ENCODE data around the gene EDARADD. TPM values are rescaled to one million over a fixed set of nuclear protein-coding genes. Genes with fewer than 3 reads are reported as not detected.

The EDARADD gene
- total and polyA plus RNA-seq, 2 of the 13 experiments (the other 11 are each of a cell fraction or from before 2014, with no cell fraction given) = 0.03 TPM; not detected in 1

DNA sequence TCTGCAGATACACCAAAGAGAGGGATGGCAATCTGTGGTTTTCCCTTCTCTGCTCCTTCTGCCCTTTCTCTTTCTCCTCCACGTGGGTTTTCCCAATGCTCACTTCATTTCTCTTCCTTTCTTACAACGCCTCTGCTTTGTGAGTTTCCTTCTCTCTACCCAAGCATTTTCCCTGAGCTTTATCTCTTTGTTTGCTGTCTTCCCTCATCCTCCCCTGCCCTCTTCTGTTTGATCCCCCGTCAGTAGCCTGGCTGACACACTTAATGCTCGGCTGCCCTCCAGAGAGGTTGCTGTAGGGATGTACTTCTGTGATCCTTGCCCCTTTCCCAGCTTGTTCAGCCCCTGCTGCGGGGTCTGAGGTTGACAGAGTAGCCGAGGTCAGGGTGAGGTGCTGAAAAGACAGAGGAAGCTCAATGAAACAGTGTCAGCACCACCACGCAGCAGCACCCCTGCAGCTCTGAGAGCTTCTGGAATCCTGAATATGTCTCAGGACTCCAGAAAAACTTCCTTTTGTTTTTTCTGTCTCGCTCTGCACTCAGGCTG, 6.0 kb downstream of the EDARADD start:
- Histone ChIP-seq H3K36me3 (replicated peaks in 1 of 2; ENCODE audit: control insufficient read depth in 1 of 2, insufficient read depth in 2 of 2, low read length in 2 of 2) (no peaks in the 10 kb centered on the region), H3K4me3 (replicated peaks in 1 of 3; ENCODE audit: insufficient read depth in 1 of 3, low read depth in 2 of 3, low read length in 3 of 3) (peak overlapping the region in 1 of 3 experiments; percentile 29; a peak in 1 of 6 replicates), H3K4me2 (ENCODE audit: low read depth, low read length) (peak overlapping the region; percentile 64), H3K79me2 (ENCODE audit: insufficient read depth, low read length) (no peaks in the 10 kb centered on the region), H3K9ac (ENCODE audit: insufficient read depth, low read depth, low read length) (no peak overlapping the region; the same call in 1 of the 2 replicates), H4K20me1 (ENCODE audit: insufficient read depth, low read length) (no peaks in the 10 kb centered on the region; the same call in 1 of the 2 replicates), H3K27ac (ENCODE audit: extremely low read length, insufficient read depth, low read length) (peak overlapping the region; percentile 30), H3K4me1 (ENCODE audit: insufficient read depth, low read length) (peaks cover 57% of the 10 kb centered on the region), H3K27me3 (ENCODE audit: control insufficient read depth in 1 of 2, insufficient read depth in 2 of 2, low read length in 2 of 2) (peaks cover 6 to 34% of the 10 kb centered on the region in 2 experiments), H2AFZ (ENCODE audit: low read length) (no peak overlapping the region), H3K9me3 (ENCODE audit: low read length) (no peaks in the 10 kb centered on the region)
- DNase-seq (ENCODE audit: low spot score) = peak; percentile 76
- CTCF ChIA-PET (ENCODE audit: low intra/inter-chr PET ratio, low total read pairs) = no interaction called here
- peak; percentile 67 for FAIRE-seq
- intact Hi-C loops (cut with micrococcal nuclease; ENCODE audit: unreplicated experiment) (no loop called here), in situ Hi-C loops (cut with HindIII; ENCODE audit: extremely low pct_ligation_motif_present, low pct_unique_long_range_greater_than_20kb) (no loop called here)
- POLR2A ChIA-PET = interaction anchor here (0.8 to 2.4 kb wide), 4 partner anchors 90 to 119 kb away, joined by 3 to 9 read pairs (median 3); partner anchors contain the start of gene ERO1B
- WGBS (ENCODE audit: low lambda C conversion rate) = under 1% methylated on average over 8 of the region's 8 CpGs
- BruUV-seq (replicated peaks) = no TSS peak
- peak; percentile 61 for ATAC-seq
- no peak for TF ChIP-seq NCOA5 (CRISPR knock-in tag; IDR thresholded peaks at IDR 0.05)
- peak; percentile 32; the same call in 1 of the 2 replicates for TF ChIP-seq BCL6 (CRISPR knock-in tag; IDR thresholded peaks at IDR 0.05)
- TF ChIP-seq, protein P1, sequence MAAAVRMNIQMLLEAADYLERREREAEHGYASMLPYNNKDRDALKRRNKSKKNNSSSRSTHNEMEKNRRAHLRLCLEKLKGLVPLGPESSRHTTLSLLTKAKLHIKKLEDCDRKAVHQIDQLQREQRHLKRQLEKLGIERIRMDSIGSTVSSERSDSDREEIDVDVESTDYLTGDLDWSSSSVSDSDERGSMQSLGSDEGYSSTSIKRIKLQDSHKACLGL (CRISPR knock-in tag; IDR thresholded peaks at IDR 0.05) = 0 out of 2 replicates have a peak, but pooled peaks have one; percentile 10
- TF ChIP-seq RARA (CRISPR knock-in tag; IDR thresholded peaks at IDR 0.05) = peak; percentile 46
- TF ChIP-seq, protein P2, sequence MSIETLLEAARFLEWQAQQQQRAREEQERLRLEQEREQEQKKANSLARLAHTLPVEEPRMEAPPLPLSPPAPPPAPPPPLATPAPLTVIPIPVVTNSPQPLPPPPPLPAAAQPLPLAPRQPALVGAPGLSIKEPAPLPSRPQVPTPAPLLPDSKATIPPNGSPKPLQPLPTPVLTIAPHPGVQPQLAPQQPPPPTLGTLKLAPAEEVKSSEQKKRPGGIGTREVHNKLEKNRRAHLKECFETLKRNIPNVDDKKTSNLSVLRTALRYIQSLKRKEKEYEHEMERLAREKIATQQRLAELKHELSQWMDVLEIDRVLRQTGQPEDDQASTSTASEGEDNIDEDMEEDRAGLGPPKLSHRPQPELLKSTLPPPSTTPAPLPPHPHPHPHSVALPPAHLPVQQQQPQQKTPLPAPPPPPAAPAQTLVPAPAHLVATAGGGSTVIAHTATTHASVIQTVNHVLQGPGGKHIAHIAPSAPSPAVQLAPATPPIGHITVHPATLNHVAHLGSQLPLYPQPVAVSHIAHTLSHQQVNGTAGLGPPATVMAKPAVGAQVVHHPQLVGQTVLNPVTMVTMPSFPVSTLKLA (IDR thresholded peaks at IDR 0.05) = no peak
- TF ChIP-seq HOXA5 (CRISPR knock-in tag; IDR thresholded peaks at IDR 0.05) = 0 out of 2 replicates have a peak, but pooled peaks have one; percentile 7
- TF ChIP-seq, protein P3, sequence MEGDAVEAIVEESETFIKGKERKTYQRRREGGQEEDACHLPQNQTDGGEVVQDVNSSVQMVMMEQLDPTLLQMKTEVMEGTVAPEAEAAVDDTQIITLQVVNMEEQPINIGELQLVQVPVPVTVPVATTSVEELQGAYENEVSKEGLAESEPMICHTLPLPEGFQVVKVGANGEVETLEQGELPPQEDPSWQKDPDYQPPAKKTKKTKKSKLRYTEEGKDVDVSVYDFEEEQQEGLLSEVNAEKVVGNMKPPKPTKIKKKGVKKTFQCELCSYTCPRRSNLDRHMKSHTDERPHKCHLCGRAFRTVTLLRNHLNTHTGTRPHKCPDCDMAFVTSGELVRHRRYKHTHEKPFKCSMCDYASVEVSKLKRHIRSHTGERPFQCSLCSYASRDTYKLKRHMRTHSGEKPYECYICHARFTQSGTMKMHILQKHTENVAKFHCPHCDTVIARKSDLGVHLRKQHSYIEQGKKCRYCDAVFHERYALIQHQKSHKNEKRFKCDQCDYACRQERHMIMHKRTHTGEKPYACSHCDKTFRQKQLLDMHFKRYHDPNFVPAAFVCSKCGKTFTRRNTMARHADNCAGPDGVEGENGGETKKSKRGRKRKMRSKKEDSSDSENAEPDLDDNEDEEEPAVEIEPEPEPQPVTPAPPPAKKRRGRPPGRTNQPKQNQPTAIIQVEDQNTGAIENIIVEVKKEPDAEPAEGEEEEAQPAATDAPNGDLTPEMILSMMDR (CRISPR knock-in tag; IDR thresholded peaks at IDR 0.05) = 0 out of 2 replicates have a peak, but pooled peaks have one; percentile 17
- TF ChIP-seq, protein P4, sequence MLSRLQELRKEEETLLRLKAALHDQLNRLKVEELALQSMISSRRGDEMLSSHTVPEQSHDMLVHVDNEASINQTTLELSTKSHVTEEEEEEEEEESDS (CRISPR knock-in tag; IDR thresholded peaks at IDR 0.05; ENCODE audit: borderline replicate concordance) = no peak
- peak; percentile 38; the same call in 1 of the 2 replicates for TF ChIP-seq NCOA2 (CRISPR knock-in tag; IDR thresholded peaks at IDR 0.05)
- TF ChIP-seq ZNF766 (CRISPR knock-in tag; IDR thresholded peaks at IDR 0.05; ENCODE audit: borderline replicate concordance) = 0 out of 2 replicates have a peak, but pooled peaks have one; percentile 24
- no peak for TF ChIP-seq EEA1 (CRISPR knock-in tag; IDR thresholded peaks at IDR 0.05; ENCODE audit: borderline replicate concordance)
- TF ChIP-seq, protein P5, sequence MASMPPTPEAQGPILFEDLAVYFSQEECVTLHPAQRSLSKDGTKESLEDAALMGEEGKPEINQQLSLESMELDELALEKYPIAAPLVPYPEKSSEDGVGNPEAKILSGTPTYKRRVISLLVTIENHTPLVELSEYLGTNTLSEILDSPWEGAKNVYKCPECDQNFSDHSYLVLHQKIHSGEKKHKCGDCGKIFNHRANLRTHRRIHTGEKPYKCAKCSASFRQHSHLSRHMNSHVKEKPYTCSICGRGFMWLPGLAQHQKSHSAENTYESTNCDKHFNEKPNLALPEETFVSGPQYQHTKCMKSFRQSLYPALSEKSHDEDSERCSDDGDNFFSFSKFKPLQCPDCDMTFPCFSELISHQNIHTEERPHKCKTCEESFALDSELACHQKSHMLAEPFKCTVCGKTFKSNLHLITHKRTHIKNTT (CRISPR knock-in tag; IDR thresholded peaks at IDR 0.05) = no peak
- TF ChIP-seq, protein P6, sequence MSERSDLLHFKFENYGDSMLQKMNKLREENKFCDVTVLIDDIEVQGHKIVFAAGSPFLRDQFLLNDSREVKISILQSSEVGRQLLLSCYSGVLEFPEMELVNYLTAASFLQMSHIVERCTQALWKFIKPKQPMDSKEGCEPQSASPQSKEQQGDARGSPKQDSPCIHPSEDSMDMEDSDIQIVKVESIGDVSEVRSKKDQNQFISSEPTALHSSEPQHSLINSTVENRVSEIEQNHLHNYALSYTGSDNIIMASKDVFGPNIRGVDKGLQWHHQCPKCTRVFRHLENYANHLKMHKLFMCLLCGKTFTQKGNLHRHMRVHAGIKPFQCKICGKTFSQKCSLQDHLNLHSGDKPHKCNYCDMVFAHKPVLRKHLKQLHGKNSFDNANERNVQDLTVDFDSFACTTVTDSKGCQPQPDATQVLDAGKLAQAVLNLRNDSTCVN (CRISPR knock-in tag; IDR thresholded peaks at IDR 0.05; ENCODE audit: borderline replicate concordance) = peak; percentile 92; the same call in 1 of the 2 replicates
- TF ChIP-seq, protein P7, sequence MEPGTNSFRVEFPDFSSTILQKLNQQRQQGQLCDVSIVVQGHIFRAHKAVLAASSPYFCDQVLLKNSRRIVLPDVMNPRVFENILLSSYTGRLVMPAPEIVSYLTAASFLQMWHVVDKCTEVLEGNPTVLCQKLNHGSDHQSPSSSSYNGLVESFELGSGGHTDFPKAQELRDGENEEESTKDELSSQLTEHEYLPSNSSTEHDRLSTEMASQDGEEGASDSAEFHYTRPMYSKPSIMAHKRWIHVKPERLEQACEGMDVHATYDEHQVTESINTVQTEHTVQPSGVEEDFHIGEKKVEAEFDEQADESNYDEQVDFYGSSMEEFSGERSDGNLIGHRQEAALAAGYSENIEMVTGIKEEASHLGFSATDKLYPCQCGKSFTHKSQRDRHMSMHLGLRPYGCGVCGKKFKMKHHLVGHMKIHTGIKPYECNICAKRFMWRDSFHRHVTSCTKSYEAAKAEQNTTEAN (CRISPR knock-in tag; conservative IDR thresholded peaks at IDR 0.05) = no peak
- TF ChIP-seq KAT8 (CRISPR knock-in tag; IDR thresholded peaks at IDR 0.05) = 0 out of 2 replicates have a peak, but pooled peaks have one; percentile 5
- TF ChIP-seq FOXC1 (CRISPR knock-in tag; IDR thresholded peaks at IDR 0.05; ENCODE audit: borderline replicate concordance) = no peak

Measured in HepG2 (cell line).